Upper lobe of left lung (tissue), 4 donors: ENCODE measurements around the gene OR5L2.

Experiments used
- EP300 ChIP-seq, 4 donors: sonication (generic); formaldehyde crosslinking; IDR thresholded peaks; one replicate each; pipeline ENCODE4 v1.5.1; 2017; ENCODE audit warnings: antibody characterized with exemption in 4 of 4, control low read depth in 2 of 4
- POLR2A ChIP-seq, 4 donors: fragments of 450-650 bp; IDR thresholded peaks; one replicate each; pipeline ENCODE4 v1.5.1; 2016 to 2017; ENCODE audit warnings: antibody characterized with exemption in 4 of 4, mild to moderate bottlenecking in 2 of 4
- TF ChIP-seq, protein P1 (sequence below), 6 experiments: fragments of 450-650 bp in 4 of 6; fragments of 200-600 bp in 2 of 6; sonication (generic) in 2 of 6; IDR thresholded peaks; one replicate each; pipeline ENCODE4 v1.5.1; 2016 to 2019; ENCODE audit warnings: antibody characterized with exemption in 6 of 6

DNA sequence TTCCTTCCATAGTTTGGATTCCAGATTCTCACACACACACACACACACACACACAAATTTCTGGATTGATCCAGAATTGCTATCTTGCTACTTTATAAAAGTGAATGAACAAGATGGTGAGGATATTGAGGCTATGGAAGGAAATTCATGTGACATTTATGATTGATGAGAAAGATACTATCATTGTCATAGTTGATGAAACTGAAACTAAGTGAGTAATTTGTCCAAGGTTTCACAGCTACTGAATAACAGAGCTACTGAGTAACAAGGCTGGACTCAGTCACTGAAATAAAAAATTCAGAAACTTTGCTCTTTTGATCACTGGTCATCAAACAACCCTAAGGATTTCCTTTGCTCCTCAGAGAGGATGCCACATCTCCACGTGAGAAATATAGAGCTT, 27.7 kb downstream of the OR5L2 start:
- TF ChIP-seq POLR2A (IDR thresholded peaks at IDR 0.05) (no peak), EP300 (IDR thresholded peaks at IDR 0.05) (no peak)
- TF ChIP-seq, protein P1, sequence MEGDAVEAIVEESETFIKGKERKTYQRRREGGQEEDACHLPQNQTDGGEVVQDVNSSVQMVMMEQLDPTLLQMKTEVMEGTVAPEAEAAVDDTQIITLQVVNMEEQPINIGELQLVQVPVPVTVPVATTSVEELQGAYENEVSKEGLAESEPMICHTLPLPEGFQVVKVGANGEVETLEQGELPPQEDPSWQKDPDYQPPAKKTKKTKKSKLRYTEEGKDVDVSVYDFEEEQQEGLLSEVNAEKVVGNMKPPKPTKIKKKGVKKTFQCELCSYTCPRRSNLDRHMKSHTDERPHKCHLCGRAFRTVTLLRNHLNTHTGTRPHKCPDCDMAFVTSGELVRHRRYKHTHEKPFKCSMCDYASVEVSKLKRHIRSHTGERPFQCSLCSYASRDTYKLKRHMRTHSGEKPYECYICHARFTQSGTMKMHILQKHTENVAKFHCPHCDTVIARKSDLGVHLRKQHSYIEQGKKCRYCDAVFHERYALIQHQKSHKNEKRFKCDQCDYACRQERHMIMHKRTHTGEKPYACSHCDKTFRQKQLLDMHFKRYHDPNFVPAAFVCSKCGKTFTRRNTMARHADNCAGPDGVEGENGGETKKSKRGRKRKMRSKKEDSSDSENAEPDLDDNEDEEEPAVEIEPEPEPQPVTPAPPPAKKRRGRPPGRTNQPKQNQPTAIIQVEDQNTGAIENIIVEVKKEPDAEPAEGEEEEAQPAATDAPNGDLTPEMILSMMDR (IDR thresholded peaks at IDR 0.05), result no peak
